DMS 273 treated with DMSO at 0.1 percent for 48 hours (cell line): ENCODE results near the gene CHIC2.
"Not testable (repeated sequence)": the region's sequence is repeated elsewhere in the genome, so short reads cannot be mapped to it uniquely, and the experiment has no call there.

ENCODE experiments used
- DNase-seq: peaks from one replicate; lab custom pipeline; 2025; lab: John Stamatoyannopoulos, UW

Gene CHIC2

GRCh38 chr4:54064317-54065111 is at the start of gene CHIC2:
TSS of gene CHIC2 (minus strand) at chr4:54064605. CDS start at chr4:54064300, 305 bp downstream.
- DNase-seq = peak; percentile 68

- DNase-seq = not testable (repeated sequence)
Measured at GRCh38 chr4:54113206-54113605, 48.8 kb upstream of the CHIC2 start.

- DNase-seq = no peak
Measured at GRCh38 chr4:54110019-54110416, 45.6 kb upstream of the CHIC2 start.

- no peak for DNase-seq
Measured at GRCh38 chr4:54109241-54110018, 45.0 kb upstream of the CHIC2 start.

- DNase-seq = no peak
Measured at GRCh38 chr4:54107951-54108748, 43.7 kb upstream of the CHIC2 start.

- DNase-seq = no peak
Measured at GRCh38 chr4:54104907-54105306, 40.5 kb upstream of the CHIC2 start.

- no peak for DNase-seq
Measured at GRCh38 chr4:54103190-54103574, 38.8 kb upstream of the CHIC2 start.

GRCh38 chr4:54102531-54103106 is 38.2 kb upstream of the CHIC2 start:
- no peak for DNase-seq

GRCh38 chr4:54101190-54102041 is 37.0 kb upstream of the CHIC2 start:
- no peak for DNase-seq

GRCh38 chr4:54100595-54101189 is 36.3 kb upstream of the CHIC2 start:
- no peak for DNase-seq

GRCh38 chr4:54099748-54100574 is 35.6 kb upstream of the CHIC2 start, which contains the start of gene GSX2:
TSS of gene GSX2 (plus strand) at chr4:54100163. CDS start at chr4:54100345, 182 bp downstream.
- DNase-seq = no peak

- no peak for DNase-seq
Measured at GRCh38 chr4:54099287-54099747, 34.9 kb upstream of the CHIC2 start.

GRCh38 chr4:54098375-54098774 is 34.0 kb upstream of the CHIC2 start:
- no peak for DNase-seq

GRCh38 chr4:54097152-54097551 is 32.7 kb upstream of the CHIC2 start:
- DNase-seq = no peak

- no peak for DNase-seq
Measured at GRCh38 chr4:54096295-54096962, 32.0 kb upstream of the CHIC2 start.

- no peak for DNase-seq
Measured at GRCh38 chr4:54095110-54095825, 30.9 kb upstream of the CHIC2 start.

- no peak for DNase-seq
Measured at GRCh38 chr4:54094451-54094850, 30.0 kb upstream of the CHIC2 start.
